Measurements from ENCODE around the gene CNTFR. TPM values are rescaled to one million over a fixed set of nuclear protein-coding genes. Genes with fewer than 3 reads are reported as not detected.

The CNTFR gene
- total RNA-seq, 6 experiments from 2014 or later: 0.71 to 12.5 (median 3.4) TPM

- ATAC-seq (no peak), DNase-seq (no peak)
- Histone ChIP-seq H3K36me3 (peaks cover 0 to 6% (median 0%) of the 10 kb centered on the region in 4 donors), H3K27ac (no peak overlapping the region), H3K27me3 (no peaks in the 10 kb centered on the region), H3K9me3 (no peaks in the 10 kb centered on the region), H3K4me1 (peaks cover 0 to 56% (median 15%) of the 10 kb centered on the region in 4 donors), H3K4me3 (no peak overlapping the region)
- TF ChIP-seq POLR2A (IDR thresholded peaks at IDR 0.05): no peak
- no peak for TF ChIP-seq CTCF (IDR thresholded peaks at IDR 0.05)
- intact Hi-C loops (cut with DNase I): no loop called here
- WGBS (ENCODE audit: insufficient coverage, low coverage, low lambda C conversion rate, missing lambda C conversion rate): 30% methylated on average over 5 of the region's 5 CpGs
Observed at GRCh38 chr9:34633166-34633565, 43.6 kb upstream of the CNTFR start.

- intact Hi-C loops (cut with DNase I): no loop called here
- H3K4me1 ChIP-seq: peaks cover 0 to 41% (median 12%) of the 10 kb centered on the region in 4 donors
- H3K9me3 ChIP-seq: no peaks in the 10 kb centered on the region
- DNase-seq (peak; percentile 61 to 91 (median 79)), ATAC-seq (peak; percentile 69 to 78 (median 76))
- peak overlapping the region; percentile 51 to 86 (median 83) for H3K27ac ChIP-seq
- TF ChIP-seq CTCF (IDR thresholded peaks at IDR 0.05) (no peak), POLR2A (IDR thresholded peaks at IDR 0.05) (peak; percentile 17)
- no peaks in the 10 kb centered on the region for H3K27me3 ChIP-seq
- 10% methylated on average over 5 of the region's 5 CpGs for WGBS (ENCODE audit: insufficient coverage, low coverage, low lambda C conversion rate, missing lambda C conversion rate)
- H3K36me3 ChIP-seq: peaks cover 0 to 6% (median 0%) of the 10 kb centered on the region in 4 donors
- H3K4me3 ChIP-seq: peak overlapping the region; percentile 3 to 38 (median 35)
Observed at GRCh38 chr9:34630402-34631154, 41.1 kb upstream of the CNTFR start.

- Histone ChIP-seq H3K9me3 (no peaks in the 10 kb centered on the region), H3K27ac (peak overlapping the region in 1 of 3 donors; percentile 83), H3K36me3 (no peaks in the 10 kb centered on the region), H3K27me3 (no peaks in the 10 kb centered on the region), H3K4me3 (peak overlapping the region in 2 of 3 donors; percentile 34 to 49), H3K4me1 (peaks cover 0 to 36% (median 11%) of the 10 kb centered on the region in 4 donors)
- no peak for DNase-seq
- ATAC-seq: no peak
- intact Hi-C loops (cut with DNase I): no loop called here
- no peak for TF ChIP-seq CTCF (IDR thresholded peaks at IDR 0.05)
- TF ChIP-seq POLR2A (IDR thresholded peaks at IDR 0.05): no peak
- 45% methylated on average over 2 of the region's 5 CpGs for WGBS (ENCODE audit: insufficient coverage, low coverage, low lambda C conversion rate, missing lambda C conversion rate)
Observed at GRCh38 chr9:34629491-34629808, 39.9 kb upstream of the CNTFR start.

- peak; percentile 68 to 72 (median 68) for DNase-seq
- TF ChIP-seq POLR2A (IDR thresholded peaks at IDR 0.05) (no peak), CTCF (IDR thresholded peaks at IDR 0.05) (no peak)
- Histone ChIP-seq H3K4me1 (peaks cover 0 to 36% (median 9%) of the 10 kb centered on the region in 4 donors), H3K36me3 (no peaks in the 10 kb centered on the region), H3K27ac (peak within 1 kb of the TSS in 1 of 3 donors; percentile 83), H3K27me3 (no peaks in the 10 kb centered on the region), H3K9me3 (no peaks in the 10 kb centered on the region), H3K4me3 (peak within 1 kb of the TSS; percentile 34 to 50 (median 49))
- peak; percentile 62 to 77 (median 72) for ATAC-seq
- WGBS (ENCODE audit: insufficient coverage, low coverage, low lambda C conversion rate, missing lambda C conversion rate): 7% methylated on average over 10 of the region's 69 CpGs
- intact Hi-C loops (cut with DNase I): no loop called here
Observed at GRCh38 chr9:34628656-34629490, 39.3 kb upstream of the CNTFR start, which contains the start of gene ARID3C. Gene ARID3C, minus strand, starts transcription at chr9:34629066. Its CDS starts 1,052 bp downstream, at chr9:34628014.
